Germinal center (tissue), 1 donor: Measurements from ENCODE around the gene CAMK2B.
"Not testable (repeated sequence)": the region's sequence is repeated elsewhere in the genome, so short reads cannot be mapped to it uniquely, and the experiment has no call there.

Source experiments
- DNase-seq: peaks from one replicate; pipeline ENCODE4 v3.0.0; 2012; ENCODE audit warnings: mixed read lengths, low spot score

Gene CAMK2B

GRCh38 chr7:44216521-44217222, 108.7 kb downstream of the CAMK2B start:
- DNase-seq: no peak

GRCh38 chr7:44216019-44216418, 109.4 kb downstream of the CAMK2B start:
- DNase-seq: no peak

- DNase-seq: no peak
These were observed 109.9 kb downstream of the CAMK2B start for GRCh38 chr7:44215531-44215930.

GRCh38 chr7:44213877-44214388, 111.5 kb downstream of the CAMK2B start:
- DNase-seq: peak; percentile 60

GRCh38 chr7:44213206-44213876, 112.1 kb downstream of the CAMK2B start:
- no peak for DNase-seq

- DNase-seq: no peak
These were observed 112.7 kb downstream of the CAMK2B start for GRCh38 chr7:44212581-44213184.

GRCh38 chr7:44212018-44212417, 113.4 kb downstream of the CAMK2B start:
- DNase-seq: no peak

- no peak for DNase-seq
These were observed 114.2 kb downstream of the CAMK2B start for GRCh38 chr7:44211126-44211675.

- no peak for DNase-seq
These were observed 115.3 kb downstream of the CAMK2B start for GRCh38 chr7:44210107-44210506.

GRCh38 chr7:44208085-44208484, 117.3 kb downstream of the CAMK2B start:
- no peak for DNase-seq

GRCh38 chr7:44206008-44206407, 119.4 kb downstream of the CAMK2B start:
- DNase-seq: no peak

GRCh38 chr7:44201813-44202212, 123.6 kb downstream of the CAMK2B start:
- DNase-seq: no peak

- DNase-seq: peak; percentile 98
These were observed 124.5 kb downstream of the CAMK2B start, which contains the start of gene YKT6 for GRCh38 chr7:44200699-44201461. YKT6 (plus strand) TSS chr7:44200978; CDS start chr7:44201136, 158 bp downstream.

- DNase-seq: not testable (repeated sequence)
These were observed 125.2 kb downstream of the CAMK2B start for GRCh38 chr7:44200163-44200562.

- DNase-seq: no peak
These were observed 127.9 kb downstream of the CAMK2B start for GRCh38 chr7:44197474-44197873.

- peak; percentile 65 for DNase-seq
These were observed 128.9 kb downstream of the CAMK2B start for GRCh38 chr7:44196450-44196872.

- DNase-seq: no peak
These were observed 129.5 kb downstream of the CAMK2B start for GRCh38 chr7:44195889-44196288.

GRCh38 chr7:44194562-44195145, 130.7 kb downstream of the CAMK2B start:
- no peak for DNase-seq

GRCh38 chr7:44194069-44194468, 131.3 kb downstream of the CAMK2B start:
- no peak for DNase-seq

GRCh38 chr7:44193011-44193802, 132.2 kb downstream of the CAMK2B start:
- no peak for DNase-seq

- DNase-seq: no peak
These were observed 134.2 kb downstream of the CAMK2B start for GRCh38 chr7:44191171-44191570.
